Esophagus (tissue), 2 donors: ENCODE measurements around the gene FLRT2. TPM values are rescaled to one million over a fixed set of nuclear protein-coding genes. Genes with fewer than 3 reads are reported as not detected.
A peak's percentile ranks its signal among the peaks of the same experiment; 100 is the strongest.

Experiments used
- H3K27ac ChIP-seq, 2 donors: one replicate each; pipeline ENCODE4 v1.5.1; 2013; ENCODE audit warnings: low read depth in 2 of 2, mild to moderate bottlenecking in 2 of 2, inconsistent platforms in 1 of 2, low read length in 1 of 2, moderate library complexity in 1 of 2
- H3K27me3 ChIP-seq, 2 donors: one replicate each; pipeline ENCODE4 v1.6.1; 2013; ENCODE audit warnings: low read length in 2 of 2, control low read depth in 1 of 2, mild to moderate bottlenecking in 1 of 2; ENCODE audit not compliant: insufficient read depth in 2 of 2, control insufficient read depth in 1 of 2
- H3K36me3 ChIP-seq, 2 donors: one replicate each; pipeline ENCODE4 v1.6.1; 2013; ENCODE audit warnings: low read length in 1 of 2; ENCODE audit not compliant: control insufficient read depth in 2 of 2, insufficient read depth in 2 of 2
- H3K4me1 ChIP-seq, 2 donors: one replicate each; pipeline ENCODE4 v1.6.1; 2013; ENCODE audit warnings: low read length in 1 of 2; ENCODE audit not compliant: control insufficient read depth in 2 of 2, insufficient read depth in 2 of 2
- H3K4me3 ChIP-seq, 2 donors: one replicate each; pipeline ENCODE4 v1.5.1; 2013; ENCODE audit warnings: low read length in 2 of 2, mild to moderate bottlenecking in 2 of 2, low read depth in 1 of 2, moderate library complexity in 1 of 2
- H3K9me3 ChIP-seq, 2 donors: one replicate each; pipeline ENCODE4 v1.6.1; 2013; ENCODE audit warnings: mild to moderate bottlenecking in 2 of 2, low read depth in 1 of 2, low read length in 1 of 2, moderate library complexity in 1 of 2; ENCODE audit not compliant: control insufficient read depth in 2 of 2, insufficient read depth in 1 of 2
- WGBS, 2 donors: extraction: QIAGEN DNeasy Blood & Tissue Kit; methylation state at CpG; one replicate each; pipeline ENCODE4 v1.1.7; 2013; 5-methylcytosine and 5-hydroxymethylcytosine counted together
- polyA plus RNA-seq, 2 donors: library from polyadenylated mRNA; stranded (reverse); fragments of 200-250 nt; gene quantifications; one replicate each; pipeline ENCODE4 v1.2.3, GENCODE V29; 2013
- donor health status: healthy with polysubstance abuse.
- donor health status: Bipolar disorder and iron deficiency.

Gene FLRT2
- polyA plus RNA-seq, 2 donors, result 0.98 to 2.1 TPM

- H3K27me3 ChIP-seq, result peaks cover 6 to 13% of the 10 kb centered on the region in 2 donors
- peaks cover 10 to 16% of the 10 kb centered on the region in 2 donors for H3K4me1 ChIP-seq
- H3K9me3 ChIP-seq, result no peaks in the 10 kb centered on the region
- peak overlapping the region; percentile 25 to 65 for H3K4me3 ChIP-seq
- H3K27ac ChIP-seq, result peak overlapping the region; percentile 11 to 77
- WGBS, 2 donors, result 9 to 12% methylated on average over 29 of the region's 29 CpGs
- no peaks in the 10 kb centered on the region for H3K36me3 ChIP-seq
Observed at GRCh38 chr14:85528897-85529631, 880 bp upstream of the FLRT2 start.

GRCh38 chr14:85530626-85531025 is 682 bp downstream of the FLRT2 start:
- peaks cover 6 to 13% of the 10 kb centered on the region in 2 donors for H3K27me3 ChIP-seq
- peaks cover 10 to 18% of the 10 kb centered on the region in 2 donors for H3K4me1 ChIP-seq
- peak overlapping the region; percentile 54 to 65 for H3K4me3 ChIP-seq
- peak overlapping the region in 1 of 2 donors; percentile 62 for H3K27ac ChIP-seq
- no peaks in the 10 kb centered on the region for H3K36me3 ChIP-seq
- no peaks in the 10 kb centered on the region for H3K9me3 ChIP-seq
- 1 to 4% methylated on average over 7 of the region's 7 CpGs for WGBS, 2 donors

GRCh38 chr14:85531141-85531586 is 1.2 kb downstream of the FLRT2 start:
- peak overlapping the region; percentile 54 to 65 for H3K4me3 ChIP-seq
- H3K36me3 ChIP-seq, result no peaks in the 10 kb centered on the region
- no peaks in the 10 kb centered on the region for H3K9me3 ChIP-seq
- 4 to 5% methylated on average over 29 of the region's 29 CpGs for WGBS, 2 donors
- H3K27ac ChIP-seq, result peak overlapping the region; percentile 62 to 66
- H3K27me3 ChIP-seq, result peaks cover 6 to 13% of the 10 kb centered on the region in 2 donors
- H3K4me1 ChIP-seq, result peaks cover 10 to 18% of the 10 kb centered on the region in 2 donors

GRCh38 chr14:85531587-85532373 is 1.8 kb downstream of the FLRT2 start:
- Histone ChIP-seq H3K27me3 (peaks cover 6 to 13% of the 10 kb centered on the region in 2 donors), H3K27ac (peak overlapping the region; percentile 62 to 66), H3K4me1 (peaks cover 10 to 18% of the 10 kb centered on the region in 2 donors)

GRCh38 chr14:85532374-85533022 is 2.6 kb downstream of the FLRT2 start:
- H3K9me3 ChIP-seq, result no peaks in the 10 kb centered on the region
- H3K4me3 ChIP-seq, result peak overlapping the region; percentile 19 to 65
- H3K27ac ChIP-seq, result peak overlapping the region; percentile 4 to 36
- H3K4me1 ChIP-seq, result peaks cover 10 to 18% of the 10 kb centered on the region in 2 donors
- H3K36me3 ChIP-seq, result no peaks in the 10 kb centered on the region
- peaks cover 6 to 13% of the 10 kb centered on the region in 2 donors for H3K27me3 ChIP-seq
- WGBS, 2 donors, result 2 to 3% methylated on average over 12 of the region's 12 CpGs

More at GRCh38 chr14:85531587-85532373, 1.8 kb downstream of the FLRT2 start:
- Histone ChIP-seq H3K4me3 (peak overlapping the region; percentile 54 to 65), H3K9me3 (no peaks in the 10 kb centered on the region), H3K36me3 (no peaks in the 10 kb centered on the region)
- WGBS, 2 donors, result 2 to 3% methylated on average over 61 of the region's 61 CpGs

GRCh38 chr14:85533023-85533860 is 3.3 kb downstream of the FLRT2 start:
- peak overlapping the region; percentile 65 to 71 for H3K4me3 ChIP-seq
- H3K36me3 ChIP-seq, result no peaks in the 10 kb centered on the region
- H3K27me3 ChIP-seq, result peaks cover 6 to 13% of the 10 kb centered on the region in 2 donors
- no peaks in the 10 kb centered on the region for H3K9me3 ChIP-seq
- 2 to 3% methylated on average over 78 to 90 of the region's 90 CpGs for WGBS, 2 donors
- peak overlapping the region; percentile 34 to 37 for H3K27ac ChIP-seq
- H3K4me1 ChIP-seq, result peaks cover 10 to 18% of the 10 kb centered on the region in 2 donors

- peak overlapping the region; percentile 65 to 71 for H3K4me3 ChIP-seq
- no peaks in the 10 kb centered on the region for H3K9me3 ChIP-seq
- no peaks in the 10 kb centered on the region for H3K36me3 ChIP-seq
- H3K27ac ChIP-seq, result no peak overlapping the region
- 0 to 1% methylated on average over 22 to 28 of the region's 28 CpGs for WGBS, 2 donors
- peaks cover 10 to 18% of the 10 kb centered on the region in 2 donors for H3K4me1 ChIP-seq
- peaks cover 6 to 13% of the 10 kb centered on the region in 2 donors for H3K27me3 ChIP-seq
Observed at GRCh38 chr14:85533861-85534291, 3.9 kb downstream of the FLRT2 start.

GRCh38 chr14:85534458-85535293 is 4.7 kb downstream of the FLRT2 start:
- no peaks in the 10 kb centered on the region for H3K9me3 ChIP-seq
- H3K27ac ChIP-seq, result peak overlapping the region in 1 of 2 donors; percentile 16
- H3K36me3 ChIP-seq, result no peaks in the 10 kb centered on the region
- peak overlapping the region; percentile 38 to 65 for H3K4me3 ChIP-seq
- H3K4me1 ChIP-seq, result peaks cover 10 to 14% of the 10 kb centered on the region in 2 donors
- peaks cover 6 to 10% of the 10 kb centered on the region in 2 donors for H3K27me3 ChIP-seq
- WGBS, 2 donors, result 9 to 10% methylated on average over 28 of the region's 28 CpGs
